GM12874 (cell line): Measurements from ENCODE around the gene RBM8A.

Source experiments
- TF ChIP-seq, protein P1 (sequence below): IDR thresholded peaks from 2 replicates; pipeline ENCODE4 v1.5.1; 2011; ENCODE audit warnings: low read depth, mild to moderate bottlenecking, control low read depth, low read length, moderate library complexity; ENCODE audit not compliant: insufficient read depth

RBM8A gene

GRCh38 chr1:145891587-145892485 lies 35.4 kb downstream of the RBM8A start:
- TF ChIP-seq, protein P1, sequence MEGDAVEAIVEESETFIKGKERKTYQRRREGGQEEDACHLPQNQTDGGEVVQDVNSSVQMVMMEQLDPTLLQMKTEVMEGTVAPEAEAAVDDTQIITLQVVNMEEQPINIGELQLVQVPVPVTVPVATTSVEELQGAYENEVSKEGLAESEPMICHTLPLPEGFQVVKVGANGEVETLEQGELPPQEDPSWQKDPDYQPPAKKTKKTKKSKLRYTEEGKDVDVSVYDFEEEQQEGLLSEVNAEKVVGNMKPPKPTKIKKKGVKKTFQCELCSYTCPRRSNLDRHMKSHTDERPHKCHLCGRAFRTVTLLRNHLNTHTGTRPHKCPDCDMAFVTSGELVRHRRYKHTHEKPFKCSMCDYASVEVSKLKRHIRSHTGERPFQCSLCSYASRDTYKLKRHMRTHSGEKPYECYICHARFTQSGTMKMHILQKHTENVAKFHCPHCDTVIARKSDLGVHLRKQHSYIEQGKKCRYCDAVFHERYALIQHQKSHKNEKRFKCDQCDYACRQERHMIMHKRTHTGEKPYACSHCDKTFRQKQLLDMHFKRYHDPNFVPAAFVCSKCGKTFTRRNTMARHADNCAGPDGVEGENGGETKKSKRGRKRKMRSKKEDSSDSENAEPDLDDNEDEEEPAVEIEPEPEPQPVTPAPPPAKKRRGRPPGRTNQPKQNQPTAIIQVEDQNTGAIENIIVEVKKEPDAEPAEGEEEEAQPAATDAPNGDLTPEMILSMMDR = peak; percentile 84

DNA sequence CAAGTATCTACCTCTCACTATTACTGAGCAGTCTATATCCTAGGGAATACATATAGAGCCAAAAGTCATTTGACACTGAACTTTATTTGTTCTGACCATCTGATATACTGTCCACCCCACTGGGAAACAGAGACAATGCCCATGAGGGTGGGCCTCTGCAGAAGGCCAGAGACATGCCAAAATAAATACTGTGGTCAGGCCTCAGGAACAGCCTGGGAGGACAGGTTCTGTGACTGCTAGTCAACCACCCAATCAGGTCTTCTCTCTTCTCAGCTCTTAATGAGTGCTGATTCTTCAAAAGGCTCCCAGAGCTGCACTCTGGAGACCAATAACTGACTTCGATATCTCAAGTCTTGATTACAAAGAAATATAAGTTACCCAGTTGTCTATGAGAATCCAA lies 36.1 kb downstream of the RBM8A start:
- TF ChIP-seq, protein P1 = no peak

DNA sequence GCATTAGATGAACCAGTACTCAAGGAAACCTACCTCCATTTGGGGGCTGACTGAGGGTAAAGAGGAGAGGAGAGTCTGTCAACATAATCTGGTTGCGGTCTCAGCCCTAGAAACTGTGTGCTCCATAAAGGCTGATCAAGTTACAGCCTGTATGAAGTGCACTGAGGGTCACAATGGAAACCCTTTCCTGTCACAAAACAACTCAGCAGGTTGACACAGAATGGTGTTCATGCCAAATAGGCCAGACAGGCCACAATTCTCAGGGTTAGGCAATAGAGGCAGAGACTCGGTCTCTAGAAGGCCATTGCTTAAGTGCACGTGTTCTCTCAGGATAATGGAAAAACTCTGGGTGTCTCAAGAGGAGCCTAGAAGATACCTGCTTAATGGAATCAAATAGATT lies 37.6 kb downstream of the RBM8A start:
- TF ChIP-seq, protein P1 = no peak

DNA sequence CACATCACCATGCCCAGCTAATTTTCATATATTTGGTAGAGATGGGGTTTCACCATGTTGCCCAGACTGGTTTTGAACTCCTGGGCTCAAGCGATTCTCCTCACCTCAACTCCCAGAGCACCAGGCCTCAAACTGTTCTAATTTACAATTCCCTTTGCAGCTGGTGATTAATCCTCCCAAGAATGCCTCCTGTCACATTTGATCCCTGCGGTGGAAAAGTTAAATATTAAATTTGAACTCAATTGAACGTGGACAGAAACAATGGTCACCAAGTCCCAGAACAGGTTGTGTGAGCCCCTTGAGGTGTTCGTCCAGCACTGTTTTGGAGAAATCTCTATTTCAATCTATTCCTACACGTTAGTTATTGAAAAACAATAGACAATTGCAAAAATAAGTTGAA lies 39.7 kb downstream of the RBM8A start:
- TF ChIP-seq, protein P1 = no peak

DNA sequence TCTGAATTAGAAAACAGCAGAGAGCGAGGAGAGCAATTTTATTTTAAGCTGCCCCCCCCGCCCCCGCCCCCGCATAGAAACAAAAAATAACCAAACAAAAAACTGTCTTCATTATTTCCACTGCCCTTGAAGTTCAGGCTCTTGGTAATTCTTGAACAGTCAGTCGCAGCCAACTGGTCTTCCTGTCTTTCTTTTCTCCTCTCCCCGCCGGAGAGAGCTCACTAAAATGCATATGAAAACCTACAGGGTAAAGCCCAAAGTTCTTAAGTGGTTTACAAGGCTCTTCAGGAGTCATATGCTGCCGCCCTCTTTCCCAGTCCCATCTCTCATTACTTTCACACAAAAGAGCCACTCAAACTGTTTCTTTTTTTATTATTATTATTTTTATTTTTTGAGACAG lies 40.5 kb downstream of the RBM8A start:
- TF ChIP-seq, protein P1 = no peak

DNA sequence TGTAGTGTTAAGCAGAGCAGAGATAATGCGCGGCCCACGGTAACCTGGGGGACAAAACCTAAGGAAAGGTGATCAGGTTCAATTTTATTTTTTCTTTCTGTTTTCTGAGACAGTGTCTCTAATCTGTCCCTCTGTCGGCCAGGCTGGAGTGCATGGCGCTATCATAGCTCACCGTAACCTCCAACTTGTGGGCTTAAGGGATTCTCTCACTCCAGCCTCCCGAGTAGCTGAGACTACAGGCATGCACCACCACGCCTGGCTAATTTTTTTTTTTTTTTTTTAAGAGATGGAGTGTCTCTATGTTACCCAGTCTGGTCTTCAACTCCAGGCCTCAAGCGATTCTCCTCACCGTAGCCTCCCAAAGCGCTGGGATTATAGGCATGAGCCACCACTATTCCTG lies 40.9 kb downstream of the RBM8A start:
- TF ChIP-seq, protein P1 = no peak

DNA sequence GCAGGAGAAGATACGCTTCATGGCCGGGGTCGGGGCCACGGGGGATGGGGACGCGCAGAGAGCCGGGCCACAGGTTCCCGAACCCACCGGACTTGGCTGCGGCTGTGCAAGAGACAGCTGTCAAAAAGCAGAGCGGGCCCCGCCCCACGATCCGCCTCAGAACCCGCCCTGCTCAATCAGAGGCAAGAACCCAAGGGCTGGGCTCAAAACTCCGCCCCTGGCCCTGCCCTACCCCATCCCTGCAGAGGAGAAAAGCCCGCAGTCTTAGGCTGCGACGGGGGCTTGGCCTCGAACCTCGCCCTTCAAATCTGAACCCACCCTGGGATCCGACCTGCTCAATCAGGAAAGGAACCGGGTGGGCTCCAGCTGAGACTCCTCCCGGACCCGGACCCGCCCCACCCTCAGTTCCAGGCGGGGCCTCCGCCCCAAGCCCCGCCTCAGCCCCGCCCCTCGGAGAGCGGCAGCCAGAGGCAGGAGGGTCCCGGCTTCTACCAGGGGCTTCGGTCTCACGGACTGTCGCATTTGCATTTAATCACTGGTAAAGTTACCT lies 41.5 kb downstream of the RBM8A start, which contains the start of gene ANKRD35:
TSS of gene ANKRD35 (minus strand) at position 129 of the 550 bp plus-strand sequence. CDS start at position 21, 108 bp downstream.
- TF ChIP-seq, protein P1 = no peak
